NOMO-1 (cell line): ENCODE measurements around the gene HSD17B14.
A peak's percentile ranks its signal among the peaks of the same experiment; 100 is the strongest.
"Not testable (repeated sequence)": the region's sequence is repeated elsewhere in the genome, so short reads cannot be mapped to it uniquely, and the experiment has no call there.

ENCODE experiments used
- DNase-seq, 2 experiments: peaks; one replicate each; lab custom pipeline; 2025; ENCODE audit not compliant: unreplicated experiment in 2 of 2; lab: John Stamatoyannopoulos, UW

Gene HSD17B14

DNA sequence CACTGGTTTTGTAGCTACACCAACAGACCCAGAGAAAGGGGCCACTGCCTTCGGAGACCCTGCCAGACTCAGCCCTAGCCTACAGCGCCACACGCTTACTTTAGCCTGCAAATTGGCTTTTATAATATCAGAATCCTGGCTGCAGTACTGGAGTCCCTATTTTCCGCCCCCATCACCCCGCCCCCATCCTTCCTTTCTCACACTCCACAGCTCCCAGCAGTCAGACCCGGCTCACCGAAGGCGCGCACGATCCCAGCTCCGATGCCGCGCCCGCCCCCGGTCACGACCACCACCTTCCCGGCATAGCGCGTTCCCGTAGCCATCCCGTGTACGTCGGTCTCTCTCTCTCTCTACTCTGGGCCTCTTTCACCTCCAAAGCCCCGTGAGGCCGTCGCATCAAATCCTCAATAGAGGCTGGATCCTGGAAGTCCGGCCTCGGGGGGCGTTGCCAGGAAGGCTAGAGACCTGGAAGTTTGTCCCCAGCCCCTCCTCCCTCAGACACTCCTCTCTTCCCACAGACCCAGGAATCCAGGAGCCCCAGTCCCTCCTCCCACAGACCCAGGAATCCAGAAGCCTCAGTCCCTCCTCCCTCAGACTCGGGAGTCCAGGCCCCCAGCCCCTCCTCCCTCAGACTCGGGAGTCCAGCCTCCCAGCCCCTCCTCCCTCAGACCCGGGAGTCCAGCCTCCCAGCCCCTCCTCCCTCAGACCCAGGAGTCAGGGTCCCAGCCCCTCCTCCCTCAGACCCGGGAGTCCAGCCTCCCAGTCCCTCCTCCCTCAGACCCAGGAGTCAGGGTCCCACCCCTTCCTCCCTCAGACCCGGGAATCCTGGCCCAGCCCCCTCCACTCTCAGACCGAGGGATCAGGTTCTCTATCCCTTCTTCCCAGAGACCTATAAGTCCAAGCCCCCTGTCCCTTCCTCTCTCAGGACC lies at the start of gene HSD17B14:
Gene HSD17B14, minus strand, starts transcription at position 403 of the 929 bp plus-strand sequence. Its CDS starts 80 bp downstream, at position 323.
- no peak for DNase-seq

DNA sequence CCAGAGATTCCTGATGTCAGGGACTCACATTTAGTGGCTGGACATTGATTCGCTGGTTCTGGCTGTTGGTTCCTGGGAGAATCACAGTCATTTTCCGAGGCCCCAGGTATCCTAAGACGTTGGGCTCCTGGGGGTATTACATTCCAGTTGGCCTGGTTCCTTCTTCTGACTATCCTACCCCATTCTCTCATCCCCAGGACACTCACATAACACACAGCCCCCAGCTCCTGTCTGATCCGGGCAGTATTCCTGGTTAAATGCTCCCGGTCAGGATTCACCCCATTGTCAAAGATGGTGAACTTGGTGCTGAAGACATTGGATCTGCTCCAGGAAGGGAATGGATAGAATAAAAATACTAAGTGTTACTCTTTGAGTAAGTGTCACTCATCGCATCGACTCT lies 47.4 kb upstream of the HSD17B14 start:
- no peak for DNase-seq

DNA sequence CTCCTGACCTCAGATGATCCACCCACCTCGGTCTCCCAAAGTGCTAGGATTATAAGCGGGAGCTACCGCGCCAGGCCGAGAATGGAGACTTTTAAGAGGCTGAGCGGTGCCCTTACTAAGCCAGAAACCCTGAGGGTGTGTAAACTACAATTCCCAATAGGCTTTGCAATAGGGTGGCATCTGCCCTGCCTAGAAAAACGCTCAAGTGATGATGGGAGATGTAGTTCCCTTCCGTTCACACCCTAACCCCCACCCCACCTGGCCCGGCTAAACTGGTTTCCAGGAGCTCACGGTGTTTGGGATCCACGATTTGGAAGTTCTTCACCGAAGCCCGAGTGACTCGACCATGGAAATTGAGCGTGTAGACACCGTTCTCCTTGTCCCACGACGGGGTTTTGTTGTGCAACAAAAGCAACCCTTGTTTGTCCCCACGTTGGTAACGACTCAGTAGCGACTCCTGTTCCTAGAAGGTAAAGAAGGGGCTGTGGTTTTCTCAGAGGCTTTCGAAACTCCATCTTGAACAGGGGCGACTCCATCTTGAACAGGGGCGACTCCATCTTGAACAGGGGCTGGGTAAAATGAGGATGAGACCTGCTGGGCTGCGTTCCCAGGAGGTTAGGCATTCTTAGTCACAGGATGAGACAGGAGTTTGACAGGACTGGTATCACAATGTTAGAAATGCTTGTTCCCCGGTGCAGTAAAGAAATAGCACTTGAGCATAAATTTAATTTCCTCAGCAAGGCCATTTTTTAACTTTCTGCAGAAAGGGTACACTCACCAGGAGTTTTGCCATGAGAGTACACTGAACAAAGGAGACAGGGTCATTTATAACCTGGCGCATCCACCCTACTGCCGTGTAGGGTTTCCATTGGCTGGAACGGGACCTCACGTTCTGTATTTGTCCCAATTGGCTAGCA lies 45.7 kb upstream of the HSD17B14 start:
- peak in 1 of 2 experiments; percentile 2 for DNase-seq

DNA sequence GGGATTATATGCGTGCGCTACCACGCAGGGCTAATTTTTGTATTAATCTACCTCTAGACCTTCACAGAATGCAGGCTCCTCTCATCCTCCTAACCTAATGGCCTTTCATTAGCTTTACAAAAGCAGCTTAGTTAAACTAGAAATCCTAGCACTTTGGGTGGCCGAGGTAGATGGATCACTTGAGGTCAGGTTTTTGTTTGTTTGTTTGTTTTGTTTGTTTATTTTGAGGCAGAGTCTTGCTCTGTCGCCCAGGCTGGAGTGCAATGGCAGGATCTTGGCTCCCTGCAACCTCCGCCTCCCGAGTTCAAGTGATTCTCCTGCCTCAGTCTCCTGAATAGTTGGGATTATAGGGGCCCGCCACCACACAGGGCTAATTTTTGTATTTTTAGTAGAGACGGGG lies 43.4 kb upstream of the HSD17B14 start:
- not testable (repeated sequence) for DNase-seq

DNA sequence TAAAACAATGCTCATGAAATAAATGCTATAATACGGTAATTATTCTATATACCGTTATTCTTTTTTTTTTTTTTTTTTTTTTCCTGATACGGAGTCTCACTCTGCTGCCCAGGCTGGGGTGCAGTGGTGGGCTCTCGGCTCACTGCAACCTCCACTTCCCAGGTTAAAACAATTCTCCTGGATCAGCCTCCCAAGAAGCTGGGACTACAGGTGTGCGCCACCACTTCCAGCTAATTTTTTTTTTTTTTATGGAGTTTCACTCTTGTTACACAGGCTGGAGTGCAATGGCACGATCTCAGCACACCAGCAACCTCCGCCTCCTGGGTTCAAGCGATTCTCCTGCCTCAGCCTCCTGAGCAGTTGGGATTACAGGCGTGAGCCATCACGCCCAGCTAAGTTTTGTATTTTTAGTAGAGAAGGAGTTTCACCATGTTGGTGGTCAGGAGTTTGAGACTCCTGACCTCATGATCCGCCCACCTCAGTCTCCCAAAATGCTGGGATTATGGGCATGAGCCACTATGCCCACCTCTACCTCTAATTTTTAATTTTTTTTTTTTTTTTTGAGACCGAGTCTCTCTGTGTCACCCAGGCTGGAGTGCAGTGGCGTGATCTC lies 42.8 kb upstream of the HSD17B14 start:
- DNase-seq, result no peak

DNA sequence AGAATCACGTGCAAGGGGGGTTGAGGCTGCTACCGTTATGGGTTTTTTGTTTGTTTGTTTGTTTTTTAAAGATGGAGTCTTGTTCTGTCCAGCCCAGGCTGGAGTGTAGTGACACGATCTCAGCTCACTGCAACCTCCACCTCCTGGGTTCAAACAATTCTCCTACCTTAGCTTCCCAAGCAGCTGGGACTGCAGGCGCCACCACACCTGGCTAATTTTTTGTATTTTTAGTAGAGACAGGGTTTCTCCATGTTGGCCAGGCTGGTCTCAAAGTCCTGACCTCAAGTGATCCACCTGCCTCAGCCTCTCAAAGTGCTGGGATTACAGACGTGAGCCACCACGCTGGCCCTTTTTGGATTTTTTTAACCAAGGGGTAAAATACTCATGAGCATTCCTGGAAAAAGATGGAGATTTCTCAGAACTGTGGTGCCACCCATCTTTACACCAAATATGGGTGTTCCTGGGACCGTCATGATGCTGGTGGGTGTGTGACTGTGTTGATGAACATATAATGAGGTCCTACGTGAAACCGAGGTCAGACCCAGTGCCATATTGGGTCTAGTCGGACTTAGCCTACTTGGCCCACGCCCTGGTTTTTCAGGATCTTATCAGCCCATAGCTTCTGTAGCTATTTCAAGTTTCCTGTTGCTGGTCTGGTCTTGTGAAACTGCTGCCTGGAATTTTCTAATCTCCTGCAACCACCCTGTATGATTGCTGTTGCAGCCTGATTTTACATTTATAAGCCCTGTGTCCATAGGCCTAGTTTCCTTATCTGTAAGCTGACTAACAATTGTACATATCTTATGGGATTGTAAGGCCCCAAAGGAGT lies 42.1 kb upstream of the HSD17B14 start:
- DNase-seq, result no peak

DNA sequence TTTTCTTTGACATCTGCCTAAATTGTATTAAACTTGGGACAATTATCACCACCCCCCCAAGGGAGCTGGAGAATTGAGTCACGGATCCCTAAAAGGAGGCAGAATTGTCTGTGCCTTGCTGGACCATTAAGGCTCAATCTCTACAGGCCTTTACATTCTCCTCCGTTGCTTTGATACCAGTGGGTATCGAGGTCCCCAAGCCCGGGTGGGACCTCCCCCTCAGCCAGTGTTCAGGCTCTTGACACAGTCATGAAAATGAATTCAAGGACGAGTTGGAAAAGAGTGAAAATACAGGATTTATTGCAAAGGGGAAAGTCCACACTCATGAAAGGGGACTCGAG lies 41.5 kb upstream of the HSD17B14 start:
- no peak for DNase-seq

DNA sequence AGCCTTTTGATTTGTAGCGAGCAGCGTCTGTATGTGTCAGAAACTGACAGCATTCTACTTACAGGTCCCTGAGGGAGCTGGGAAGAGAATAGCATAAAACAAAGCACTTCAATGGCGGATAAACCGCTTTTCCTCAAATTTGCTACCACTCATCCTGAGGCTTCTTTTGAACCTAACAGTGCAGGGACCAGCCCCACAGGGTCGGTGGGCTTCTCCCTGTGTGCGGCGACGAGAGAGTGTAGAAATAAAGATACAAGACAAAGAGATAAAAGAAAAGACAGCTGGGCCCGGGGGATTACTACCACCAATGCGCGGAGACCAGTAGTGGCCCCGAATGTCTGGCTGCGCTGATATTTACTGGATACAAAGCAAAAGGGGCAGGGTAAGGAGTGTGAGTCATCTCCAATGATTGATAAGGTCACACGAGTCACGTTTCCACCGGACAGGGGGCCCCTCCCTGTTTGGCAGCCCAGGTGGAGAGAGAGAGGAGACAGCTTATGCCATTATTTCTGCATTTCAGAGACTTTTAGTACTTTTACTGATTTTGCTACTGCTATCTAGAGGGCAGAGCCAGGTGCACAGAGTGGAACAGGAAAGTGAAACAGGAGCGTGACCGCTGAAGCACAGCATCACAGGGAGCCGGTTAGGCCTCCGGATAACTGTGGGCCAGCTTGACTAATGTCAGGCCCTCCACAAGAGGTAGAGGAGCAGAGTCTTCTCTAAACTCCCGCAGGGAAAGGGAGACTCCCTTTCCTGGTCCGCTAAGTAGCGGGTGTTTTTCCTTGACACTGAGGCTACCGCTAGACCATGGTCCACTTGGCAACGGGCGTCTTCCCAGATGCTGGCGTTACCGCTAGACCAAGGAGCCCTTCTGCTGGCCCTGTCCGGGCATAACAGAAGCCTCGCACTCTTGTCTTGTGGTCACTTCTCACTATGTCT lies 40.0 kb upstream of the HSD17B14 start:
- not testable (repeated sequence) for DNase-seq

DNA sequence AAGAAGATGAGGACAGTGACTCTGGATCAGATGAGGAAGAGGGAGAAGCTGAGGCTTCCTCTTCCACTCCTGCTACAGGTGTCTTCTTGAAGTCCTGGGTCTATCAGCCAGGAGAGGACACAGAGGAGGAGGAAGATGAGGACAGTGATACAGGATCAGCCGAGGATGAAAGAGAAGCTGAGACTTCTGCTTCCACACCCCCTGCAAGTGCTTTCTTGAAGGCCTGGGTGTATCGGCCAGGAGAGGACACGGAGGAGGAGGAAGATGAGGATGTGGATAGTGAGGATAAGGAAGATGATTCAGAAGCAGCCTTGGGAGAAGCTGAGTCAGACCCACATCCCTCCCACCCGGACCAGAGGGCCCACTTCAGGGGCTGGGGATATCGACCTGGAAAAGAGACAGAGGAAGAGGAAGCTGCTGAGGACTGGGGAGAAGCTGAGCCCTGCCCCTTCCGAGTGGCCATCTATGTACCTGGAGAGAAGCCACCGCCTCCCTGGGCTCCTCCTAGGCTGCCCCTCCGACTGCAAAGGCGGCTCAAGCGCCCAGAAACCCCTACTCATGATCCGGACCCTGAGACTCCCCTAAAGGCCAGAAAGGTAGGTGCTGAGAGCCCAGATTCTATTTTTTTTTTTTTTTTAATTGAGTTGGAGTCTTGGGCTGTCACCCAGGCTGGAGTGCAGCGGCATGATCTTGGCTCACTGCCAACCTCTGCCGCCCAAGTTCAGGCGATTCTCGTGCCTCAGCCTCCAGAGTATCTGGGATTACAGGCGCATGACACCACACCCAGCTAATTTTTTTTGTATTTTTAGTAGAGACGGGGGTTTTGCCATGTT lies 38.2 kb upstream of the HSD17B14 start:
- peak in 1 of 2 experiments; percentile 32 for DNase-seq

DNA sequence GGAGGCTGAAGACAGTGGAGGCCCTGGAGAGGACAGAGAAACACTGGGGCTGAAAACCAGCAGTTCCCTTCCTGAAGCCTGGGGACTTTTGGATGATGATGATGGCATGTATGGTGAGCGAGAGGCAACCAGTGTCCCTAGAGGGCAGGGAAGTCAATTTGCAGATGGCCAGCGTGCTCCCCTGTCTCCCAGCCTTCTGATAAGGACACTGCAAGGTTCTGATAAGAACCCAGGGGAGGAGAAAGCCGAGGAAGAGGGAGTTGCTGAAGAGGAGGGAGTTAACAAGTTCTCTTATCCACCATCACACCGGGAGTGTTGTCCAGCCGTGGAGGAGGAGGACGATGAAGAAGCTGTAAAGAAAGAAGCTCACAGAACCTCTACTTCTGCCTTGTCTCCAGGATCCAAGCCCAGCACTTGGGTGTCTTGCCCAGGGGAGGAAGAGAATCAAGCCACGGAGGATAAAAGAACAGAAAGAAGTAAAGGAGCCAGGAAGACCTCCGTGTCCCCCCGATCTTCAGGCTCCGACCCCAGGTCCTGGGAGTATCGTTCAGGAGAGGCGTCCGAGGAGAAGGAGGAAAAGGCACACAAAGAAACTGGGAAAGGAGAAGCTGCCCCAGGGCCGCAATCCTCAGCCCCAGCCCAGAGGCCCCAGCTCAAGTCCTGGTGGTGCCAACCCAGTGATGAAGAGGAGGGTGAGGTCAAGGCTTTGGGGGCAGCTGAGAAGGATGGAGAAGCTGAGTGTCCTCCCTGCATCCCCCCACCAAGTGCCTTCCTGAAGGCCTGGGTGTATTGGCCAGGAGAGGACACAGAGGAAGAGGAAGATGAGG lies 37.4 kb upstream of the HSD17B14 start:
- peak in 1 of 2 experiments; percentile 29 for DNase-seq

DNA sequence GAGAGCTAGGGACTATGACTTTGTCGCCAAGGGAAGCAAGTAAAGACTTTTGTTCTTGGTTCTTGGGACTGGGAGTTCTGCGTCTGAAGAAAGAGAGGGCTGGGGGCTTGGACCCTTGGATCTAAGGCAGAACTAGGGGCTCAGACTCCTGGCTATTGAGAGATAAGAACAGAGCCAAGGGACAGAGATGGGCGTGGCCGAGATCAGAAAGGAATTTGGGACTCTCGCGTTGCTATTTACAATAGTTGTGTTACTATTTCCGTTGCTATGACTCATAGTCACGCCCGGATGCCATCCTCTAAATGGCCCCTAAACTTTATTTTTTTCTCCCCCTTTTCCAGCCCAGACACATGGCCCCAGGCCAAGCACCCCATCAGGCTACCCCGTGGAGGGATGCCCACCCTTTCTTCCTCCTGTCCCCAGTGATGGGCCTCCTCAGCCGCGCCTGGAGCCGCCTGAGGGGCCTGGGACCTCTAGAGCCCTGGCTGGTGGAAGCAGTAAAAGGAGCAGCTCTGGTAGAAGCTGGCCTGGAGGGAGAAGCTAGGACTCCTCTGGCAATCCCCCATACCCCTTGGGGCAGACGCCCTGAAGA lies 36.7 kb upstream of the HSD17B14 start:
- peak; percentile 76 to 96 for DNase-seq

DNA sequence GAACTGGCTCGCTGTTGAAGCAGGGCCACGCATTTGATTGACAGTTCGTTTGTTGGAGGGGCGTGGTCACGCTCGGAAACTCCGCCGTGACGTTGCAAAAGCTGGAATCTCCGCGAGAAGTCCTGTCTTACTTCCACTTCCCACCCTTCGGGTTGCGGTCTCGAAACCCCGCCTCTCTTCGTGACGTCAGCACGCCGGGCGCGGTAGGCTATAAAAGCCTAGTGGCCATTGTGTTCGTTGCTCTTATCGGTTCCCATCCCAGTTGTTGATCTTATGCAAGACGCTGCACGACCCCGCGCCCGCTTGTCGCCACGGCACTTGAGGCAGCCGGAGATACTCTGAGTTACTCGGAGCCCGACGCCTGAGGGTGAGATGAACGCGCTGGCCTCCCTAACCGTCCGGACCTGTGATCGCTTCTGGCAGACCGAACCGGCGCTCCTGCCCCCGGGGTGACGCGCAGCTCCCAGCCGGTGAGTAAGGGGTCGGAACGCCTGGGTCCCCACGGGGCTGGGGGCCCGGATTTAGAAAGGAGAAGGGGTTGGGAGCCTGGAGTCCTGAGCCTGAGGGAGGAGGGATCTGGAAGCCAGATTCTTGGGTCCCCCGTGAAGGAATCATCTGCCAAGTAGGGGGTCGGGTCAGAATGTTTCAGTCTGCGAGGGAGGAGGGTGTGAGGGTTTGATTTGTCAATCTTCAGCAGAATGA lies 36.0 kb upstream of the HSD17B14 start, which contains the start of gene PPP1R15A:
Gene PPP1R15A, plus strand, starts transcription at position 240 of the 702 bp plus-strand sequence. CDS start 813 bp downstream, outside the sequence.
- peak; percentile 90 to 95 for DNase-seq

DNA sequence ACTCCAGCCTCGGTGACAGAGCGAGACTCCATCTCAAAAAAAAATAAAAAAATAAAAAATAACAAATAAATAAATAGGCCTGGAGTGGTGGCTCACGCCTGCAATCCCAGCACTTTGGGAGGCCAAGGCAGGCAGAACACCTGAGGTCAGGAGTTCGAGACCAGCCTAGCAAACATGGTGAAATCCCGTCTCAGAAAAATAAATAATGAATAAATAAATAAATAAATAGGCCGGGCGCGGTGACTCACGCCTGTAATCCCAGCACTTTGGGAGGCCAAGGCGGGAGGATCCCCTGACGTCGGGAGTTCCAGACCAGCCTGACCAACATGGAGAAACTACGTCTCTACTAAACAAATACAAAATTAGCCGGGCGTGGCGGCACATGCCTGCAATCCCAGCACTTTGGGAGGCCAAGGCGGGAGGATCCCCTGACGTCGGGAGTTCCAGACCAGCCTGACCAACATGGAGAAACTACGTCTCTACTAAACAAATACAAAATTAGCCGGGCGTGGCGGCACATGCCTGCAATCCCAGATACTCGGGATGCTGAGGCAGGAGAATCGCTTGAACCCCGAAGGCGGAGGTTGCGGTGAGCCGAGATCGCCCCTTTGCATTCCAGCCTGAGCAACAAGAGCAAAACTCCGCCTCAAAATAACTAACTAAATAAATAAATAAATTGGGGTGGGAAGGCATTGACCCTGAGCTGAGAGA lies 35.3 kb upstream of the HSD17B14 start:
- DNase-seq, result not testable (repeated sequence)

DNA sequence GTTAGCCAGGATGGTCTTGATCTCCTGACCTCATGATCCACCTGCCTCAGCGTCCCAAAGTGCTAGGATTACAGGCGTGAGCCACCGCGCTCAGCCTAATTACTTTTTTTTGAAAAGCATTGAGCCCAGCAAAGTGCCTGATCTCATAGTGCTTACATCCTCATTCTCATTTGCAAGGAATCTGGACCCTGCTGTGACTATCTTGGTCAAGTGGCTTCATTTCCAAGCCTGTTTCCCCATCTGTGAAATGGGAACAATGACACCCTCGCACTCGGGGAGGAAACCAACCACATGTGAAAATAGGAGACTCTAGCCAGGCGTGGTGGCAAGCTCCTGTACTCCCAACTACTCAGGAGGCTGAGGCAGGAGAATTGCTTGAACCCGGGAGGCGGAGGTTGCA lies 33.8 kb upstream of the HSD17B14 start:
- DNase-seq, result no peak

DNA sequence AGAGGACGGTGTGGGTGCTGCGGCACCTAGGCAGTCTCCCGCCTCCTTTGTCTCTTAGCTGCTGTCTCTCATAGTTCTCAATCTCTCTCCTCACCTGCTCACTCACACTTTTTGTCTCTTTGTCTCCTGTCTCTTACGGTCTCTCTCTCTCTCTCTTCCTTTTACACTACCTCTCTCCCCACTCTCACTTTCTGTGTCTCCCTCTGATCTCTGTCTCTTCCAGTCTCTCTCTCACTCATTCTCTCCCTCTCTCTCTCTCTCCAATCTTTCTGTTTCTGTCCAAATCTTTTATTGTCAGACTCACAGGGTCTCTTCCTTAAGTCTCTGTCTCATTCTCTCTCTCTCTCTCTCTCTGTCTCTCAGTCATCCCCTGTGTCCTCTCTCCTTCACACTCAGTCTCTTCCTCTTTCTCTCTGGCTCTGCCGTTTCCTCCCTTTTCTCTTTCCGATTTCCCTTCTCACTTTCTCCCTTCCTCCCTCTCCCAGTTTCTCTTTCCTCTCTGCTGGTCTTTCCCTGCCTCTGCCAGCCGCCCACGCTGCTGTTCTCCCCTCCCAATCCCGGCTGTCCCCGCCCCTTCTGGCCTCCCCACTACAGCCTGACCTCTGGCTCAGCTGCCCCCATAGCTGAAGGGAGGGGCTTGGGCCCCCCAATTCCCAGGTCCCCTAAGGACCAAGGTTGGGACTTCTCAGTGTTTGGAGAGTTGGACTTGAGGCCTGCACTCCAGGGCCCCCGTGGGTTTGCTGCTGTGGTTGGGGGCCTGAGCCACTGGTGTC lies 32.0 kb upstream of the HSD17B14 start, which contains the start of gene PLEKHA4:
Gene PLEKHA4, minus strand, starts transcription at position 504 of the 773 bp plus-strand sequence. CDS start 997 bp downstream, outside the sequence.
- DNase-seq, result peak in 1 of 2 experiments; percentile 7
